Stomach (tissue), 9 donors: ENCODE data around the gene SIGLEC7. TPM values are rescaled to one million over a fixed set of nuclear protein-coding genes. Genes with fewer than 3 reads are reported as not detected.
"Not testable (repeated sequence)": the region's sequence is repeated elsewhere in the genome, so short reads cannot be mapped to it uniquely, and the experiment has no call there.

Experiments used
- DNase-seq, 2 donors: peaks; one replicate each; pipeline versions ENCODE4 v3.0.0 to v3.0.0-alpha.2; 2013 to 2019
- H3K27ac ChIP-seq, 5 donors: fragments of 200-600 bp in 4 of 5; sonication (generic) in 4 of 5; one replicate each; pipeline ENCODE4 v1.5.1; 2013 to 2019; ENCODE audit warnings: mild to moderate bottlenecking in 1 of 5, moderate library complexity in 1 of 5
- H3K27me3 ChIP-seq, 3 donors: fragments of 200-600 bp; sonication (generic); one replicate each; pipeline ENCODE4 v1.5.1; 2017 to 2019; ENCODE audit warnings: mixed run types in 1 of 3
- H3K36me3 ChIP-seq, 4 donors: fragments of 200-600 bp; sonication (generic); 1 replicate in 3 of 4; 2 replicates in 1 of 4; pipeline ENCODE4 v1.5.1; 2016 to 2019
- H3K4me1 ChIP-seq, 4 donors: fragments of 200-600 bp; sonication (generic); one replicate each; pipeline ENCODE4 v1.5.1; 2016 to 2019
- H3K4me3 ChIP-seq, 4 donors: fragments of 200-600 bp; sonication (generic) in 3 of 4; one replicate each; pipeline ENCODE4 v1.5.1; 2016 to 2019; ENCODE audit warnings: mild to moderate bottlenecking in 1 of 4
- H3K9me3 ChIP-seq, 4 donors: fragments of 200-600 bp; sonication (generic); one replicate each; pipeline ENCODE4 v1.5.1; 2016 to 2019
- EP300 ChIP-seq: sonication (generic); formaldehyde crosslinking; IDR thresholded peaks from one replicate; pipeline ENCODE4 v1.6.1; 2017; ENCODE audit warnings: antibody characterized with exemption
- POLR2A ChIP-seq, 4 donors: fragments of 450-650 bp; IDR thresholded peaks; one replicate each; pipeline ENCODE4 v1.6.1; 2016; ENCODE audit warnings: antibody characterized with exemption in 4 of 4, control low read depth in 2 of 4, mild to moderate bottlenecking in 1 of 4, moderate library complexity in 1 of 4
- POLR2AphosphoS5 ChIP-seq, 3 donors: sonication (generic); formaldehyde crosslinking; IDR thresholded peaks; one replicate each; pipeline ENCODE4 v1.6.1; 2016; ENCODE audit warnings: antibody characterized with exemption in 3 of 3
- WGBS, 5 donors: extraction: QIAGEN DNeasy Blood & Tissue Kit in 3 of 5; methylation state at CpG; one replicate each; pipeline versions ENCODE4 v1.1.5 to v1.1.7; 2013 to 2018; 5-methylcytosine and 5-hydroxymethylcytosine counted together
- intact Hi-C: fragments of 100-400 bp; cut with DNase I; formaldehyde crosslinking; loops from one replicate; pipeline ENCODE4 v1.15.1; 2023; ENCODE audit warnings: low total_unique reads
- polyA plus RNA-seq, 3 donors: library from polyadenylated mRNA; stranded (reverse); fragments of 200-250 nt; gene quantifications; one replicate each; pipeline ENCODE4 v1.2.3, GENCODE V29; 2013
- total RNA-seq, 5 donors: library from RNA; depleted of rRNA; stranded (reverse); fragments of >200 nt; gene quantifications; one replicate each; pipeline versions ENCODE4 v1.1.0 to v1.2.3, GENCODE V29; 2014 to 2016
- TF ChIP-seq, protein P1 (sequence below), 7 experiments: fragments of 450-650 bp in 4 of 7; fragments of 200-600 bp in 3 of 7; sonication (generic) in 3 of 7; IDR thresholded peaks; one replicate each; pipeline ENCODE4 v1.5.1; 2016 to 2019; ENCODE audit warnings: antibody characterized with exemption in 7 of 7, control low read depth in 2 of 7, mild to moderate bottlenecking in 1 of 7
- donor health status: healthy with polysubstance abuse.
- donor health status: Bipolar disorder and iron deficiency.
- donor health status: healthy.

Gene SIGLEC7
- total and polyA plus RNA-seq, 8 donors, result 0.18 to 1.8 (median 0.90) TPM; not detected in 4

DNA sequence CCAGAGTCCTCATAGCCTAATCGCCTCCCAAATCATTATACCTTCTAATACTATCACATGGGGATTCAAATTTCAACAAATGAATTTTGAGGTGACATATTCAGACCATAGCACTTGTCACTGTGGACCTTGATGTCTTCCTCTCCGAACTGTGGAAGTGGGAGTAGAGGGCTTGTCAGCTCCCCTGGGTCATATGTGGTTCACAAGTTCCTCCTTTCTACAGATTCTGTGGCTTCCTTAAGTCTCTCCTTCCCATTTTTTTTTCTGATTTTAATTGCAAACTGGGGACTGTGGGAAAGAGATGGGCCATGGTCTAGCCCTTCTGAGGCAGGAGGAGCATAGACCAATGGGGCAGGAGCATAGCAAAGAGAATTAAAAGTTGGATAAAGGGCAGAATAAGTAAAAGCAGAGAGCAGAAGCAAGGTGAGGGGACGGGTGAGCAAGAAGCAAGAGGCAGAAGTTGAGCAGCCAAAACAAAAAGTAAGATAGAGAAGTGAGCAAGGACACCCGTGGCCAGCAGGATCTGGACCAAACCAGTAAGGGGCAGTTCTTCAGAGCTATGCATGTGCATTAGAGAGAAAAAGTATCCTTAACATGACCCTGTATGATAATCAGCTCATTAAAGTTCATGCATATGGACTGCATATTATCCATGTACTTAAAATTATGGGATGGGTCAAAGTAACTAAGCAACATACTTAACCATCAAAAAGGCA is 2.6 kb upstream of the SIGLEC7 start:
- H3K4me1 ChIP-seq, result peaks cover 0 to 12% (median 0%) of the 10 kb centered on the region in 4 donors
- H3K27ac ChIP-seq, result peak overlapping the region in 3 of 5 donors; percentile 45 to 74 (median 73)
- no peak for DNase-seq
- no peaks in the 10 kb centered on the region for H3K36me3 ChIP-seq
- intact Hi-C loops, result no loop called here
- H3K4me3 ChIP-seq, result no peak overlapping the region
- WGBS, 5 donors, result 56 to 72% (median 58%) methylated on average over 4 of the region's 4 CpGs
- peaks cover 0 to 46% (median 18%) of the 10 kb centered on the region in 3 donors for H3K27me3 ChIP-seq
- no peaks in the 10 kb centered on the region for H3K9me3 ChIP-seq
- TF ChIP-seq EP300 (no peak), POLR2AphosphoS5 (IDR thresholded peaks at IDR 0.05) (no peak), POLR2A (IDR thresholded peaks at IDR 0.05) (no peak)
- TF ChIP-seq, protein P1, sequence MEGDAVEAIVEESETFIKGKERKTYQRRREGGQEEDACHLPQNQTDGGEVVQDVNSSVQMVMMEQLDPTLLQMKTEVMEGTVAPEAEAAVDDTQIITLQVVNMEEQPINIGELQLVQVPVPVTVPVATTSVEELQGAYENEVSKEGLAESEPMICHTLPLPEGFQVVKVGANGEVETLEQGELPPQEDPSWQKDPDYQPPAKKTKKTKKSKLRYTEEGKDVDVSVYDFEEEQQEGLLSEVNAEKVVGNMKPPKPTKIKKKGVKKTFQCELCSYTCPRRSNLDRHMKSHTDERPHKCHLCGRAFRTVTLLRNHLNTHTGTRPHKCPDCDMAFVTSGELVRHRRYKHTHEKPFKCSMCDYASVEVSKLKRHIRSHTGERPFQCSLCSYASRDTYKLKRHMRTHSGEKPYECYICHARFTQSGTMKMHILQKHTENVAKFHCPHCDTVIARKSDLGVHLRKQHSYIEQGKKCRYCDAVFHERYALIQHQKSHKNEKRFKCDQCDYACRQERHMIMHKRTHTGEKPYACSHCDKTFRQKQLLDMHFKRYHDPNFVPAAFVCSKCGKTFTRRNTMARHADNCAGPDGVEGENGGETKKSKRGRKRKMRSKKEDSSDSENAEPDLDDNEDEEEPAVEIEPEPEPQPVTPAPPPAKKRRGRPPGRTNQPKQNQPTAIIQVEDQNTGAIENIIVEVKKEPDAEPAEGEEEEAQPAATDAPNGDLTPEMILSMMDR (IDR thresholded peaks at IDR 0.05), result no peak

DNA sequence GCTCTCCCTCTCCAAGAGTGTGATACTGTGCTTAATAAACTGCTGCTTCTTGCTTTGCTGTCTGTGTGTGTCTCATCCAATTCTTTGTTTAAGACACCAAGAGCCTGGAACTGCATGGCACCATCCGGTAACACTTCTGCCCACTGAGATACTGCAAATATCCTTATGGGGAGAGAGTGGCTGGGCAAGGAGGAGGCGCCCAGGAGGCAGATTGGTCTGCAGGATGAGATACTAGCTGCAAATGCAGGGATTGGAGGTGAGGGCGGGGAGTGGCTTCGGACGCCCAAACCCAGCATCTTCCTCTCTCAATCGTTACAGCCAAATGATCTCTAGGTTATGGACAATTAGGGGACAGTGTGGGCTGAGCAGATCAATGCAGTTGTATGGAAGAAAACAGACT is 1.7 kb upstream of the SIGLEC7 start:
- 35 to 49% (median 40%) methylated on average over 6 of the region's 6 CpGs for WGBS, 5 donors
- peaks cover 0 to 12% (median 0%) of the 10 kb centered on the region in 4 donors for H3K4me1 ChIP-seq
- H3K27ac ChIP-seq, result peak overlapping the region in 1 of 5 donors; percentile 73
- peaks cover 0 to 49% (median 21%) of the 10 kb centered on the region in 3 donors for H3K27me3 ChIP-seq
- TF ChIP-seq EP300, result no peak
- TF ChIP-seq, protein P1 (IDR thresholded peaks at IDR 0.05), result no peak
- TF ChIP-seq POLR2AphosphoS5 (IDR thresholded peaks at IDR 0.05), result no peak
- no peak for TF ChIP-seq POLR2A (IDR thresholded peaks at IDR 0.05)
- H3K4me3 ChIP-seq, result no peak overlapping the region
- no peaks in the 10 kb centered on the region for H3K9me3 ChIP-seq
- no peak for DNase-seq
- intact Hi-C loops, result no loop called here
- H3K36me3 ChIP-seq, result no peaks in the 10 kb centered on the region

DNA sequence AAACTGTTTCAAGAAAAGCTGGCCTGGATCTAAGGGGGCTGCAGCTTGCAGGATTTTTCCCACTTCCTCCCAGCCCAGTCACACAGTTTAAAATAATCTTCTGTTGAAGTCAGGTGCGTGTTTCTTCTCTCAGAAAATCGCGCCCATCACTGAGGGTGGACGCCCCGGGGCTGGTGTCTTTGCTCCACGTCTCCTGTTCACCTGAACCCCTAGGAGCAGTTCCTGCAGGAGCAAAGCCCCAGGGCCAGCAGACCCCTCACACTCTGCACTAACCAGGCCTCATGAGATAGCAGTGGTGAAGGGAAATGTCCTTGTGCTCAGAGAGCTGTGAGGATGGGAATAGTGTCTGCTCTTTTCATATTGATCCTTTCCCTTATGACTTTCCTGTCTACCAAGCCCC is 920 bp upstream of the SIGLEC7 start:
- WGBS, 5 donors, result 67 to 85% (median 82%) methylated on average over 6 of the region's 6 CpGs
- intact Hi-C loops, result no loop called here
- TF ChIP-seq POLR2A (IDR thresholded peaks at IDR 0.05), result no peak
- TF ChIP-seq, protein P1 (IDR thresholded peaks at IDR 0.05), result no peak
- no peak for TF ChIP-seq POLR2AphosphoS5 (IDR thresholded peaks at IDR 0.05)
- Histone ChIP-seq H3K9me3 (no peaks in the 10 kb centered on the region), H3K27ac (peak overlapping the region in 1 of 5 donors; percentile 59), H3K4me1 (peaks cover 0 to 12% (median 0%) of the 10 kb centered on the region in 4 donors), H3K27me3 (peaks cover 0 to 49% (median 21%) of the 10 kb centered on the region in 3 donors), H3K36me3 (no peaks in the 10 kb centered on the region), H3K4me3 (no peak overlapping the region)
- DNase-seq, result no peak

DNA sequence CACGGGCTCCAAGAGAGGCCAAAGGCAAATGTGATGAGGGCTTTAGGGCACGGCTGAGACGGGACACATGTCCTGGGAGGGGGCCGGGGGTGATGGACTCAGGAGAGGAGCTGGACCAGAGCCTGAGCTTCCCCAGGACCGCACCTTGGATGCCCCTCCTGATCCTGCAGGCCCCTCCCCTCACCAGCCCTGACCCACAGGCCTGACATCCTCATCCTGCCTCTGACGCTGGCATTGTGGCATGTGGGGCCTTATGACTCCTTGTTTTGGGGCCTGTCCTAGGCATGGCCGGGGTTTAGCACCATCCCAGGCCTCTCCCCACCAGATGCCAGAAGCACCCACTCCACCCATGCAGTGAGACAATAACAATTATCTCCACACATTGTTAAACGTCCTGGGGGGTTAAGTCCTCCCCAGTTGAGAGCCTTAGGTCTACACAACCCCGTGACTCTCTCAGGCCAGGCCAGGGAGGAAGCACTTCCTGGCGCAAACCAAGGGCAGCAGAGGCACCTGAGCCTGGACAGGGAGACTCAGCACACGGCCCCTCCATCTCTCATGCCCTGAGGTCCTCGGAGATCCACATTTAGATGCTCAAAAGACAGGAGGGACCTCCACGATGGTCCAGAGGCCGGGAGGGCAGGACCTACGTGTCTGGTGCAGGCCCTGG is 841 bp downstream of the SIGLEC7 start:
- H3K36me3 ChIP-seq, intact Hi-C loops, H3K9me3 ChIP-seq, DNase-seq, H3K4me3 ChIP-seq: not testable (repeated sequence)
- H3K27ac ChIP-seq, result peak overlapping the region in 2 of 5 donors; percentile 43 to 59
- H3K4me1 ChIP-seq, result peaks cover 0 to 12% (median 0%) of the 10 kb centered on the region in 4 donors
- 63 to 81% (median 68%) methylated on average over 10 to 15 of the region's 15 CpGs for WGBS, 5 donors
- H3K27me3 ChIP-seq, result peaks cover 0 to 40% (median 20%) of the 10 kb centered on the region in 3 donors
